Liver (tissue), 2 donors: ENCODE measurements around the gene PTPRN2.

Experiments used
- CTCF ChIP-seq: fragments of 150-350 bp; IDR thresholded peaks from 2 replicates; pipeline ENCODE4 v1.5.1; 2017; ENCODE audit warnings: improper control_type of control experiment, low read depth, low read length; ENCODE audit not compliant: missing input control
- ZBTB33 ChIP-seq: IDR thresholded peaks from 2 replicates; pipeline ENCODE4 v1.6.1; 2016; ENCODE audit warnings: antibody characterized with exemption
- donor health status: healthy.

DNA sequence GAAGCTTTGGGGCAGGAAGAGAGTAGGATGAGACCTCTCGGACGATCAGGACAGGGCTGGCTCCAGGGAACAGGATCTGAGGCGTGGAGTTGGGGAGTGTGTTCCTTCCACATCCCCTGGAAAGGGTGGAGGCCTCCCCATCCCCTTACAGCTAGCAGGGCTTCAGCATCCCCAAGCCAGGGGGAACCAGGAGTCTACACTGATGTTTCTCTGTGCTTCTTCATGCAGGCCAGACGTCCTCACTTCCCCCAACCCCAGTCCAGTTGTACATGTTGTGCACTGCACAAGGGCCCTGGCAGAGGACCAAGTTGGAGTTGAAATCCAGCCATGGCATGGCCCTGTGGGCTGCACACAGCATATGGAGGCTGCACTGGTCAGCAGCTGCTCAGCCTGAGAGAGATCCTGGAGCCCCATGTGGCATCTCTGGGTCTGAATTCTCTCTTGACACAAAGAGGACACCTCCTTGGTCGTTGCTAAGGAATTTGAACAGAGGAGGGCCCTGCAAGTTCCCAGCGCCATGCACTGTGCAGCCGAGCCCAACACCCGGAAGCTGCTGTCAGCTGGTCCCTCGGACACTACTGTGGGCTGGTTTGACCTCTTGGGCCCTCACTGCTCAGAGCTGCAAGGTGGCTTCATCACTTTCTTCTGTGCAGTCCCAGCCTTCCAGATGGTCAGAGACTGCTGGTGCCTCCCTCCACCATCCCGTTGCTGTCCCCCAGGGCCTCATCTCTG lies 1069.7 kb downstream of the PTPRN2 start:
- TF ChIP-seq ZBTB33, result no peak
- TF ChIP-seq CTCF, result no peak
